Gastrocnemius medialis (tissue), 4 donors: ENCODE results near the gene KHK.

Source experiments
- POLR2A ChIP-seq, 2 donors: fragments of 450-650 bp; IDR thresholded peaks; one replicate each; pipeline ENCODE4 v1.6.1; 2017; ENCODE audit warnings: antibody characterized with exemption in 2 of 2, mild to moderate bottlenecking in 2 of 2, moderate library complexity in 2 of 2
- TF ChIP-seq, protein P1 (sequence below), 5 experiments: fragments of 450-650 bp in 3 of 5; fragments of 200-600 bp in 2 of 5; sonication (generic) in 2 of 5; IDR thresholded peaks in 4 of 5; conservative IDR thresholded peaks in 1 of 5; 1 replicate in 4 of 5; 2 replicates in 1 of 5; pipeline ENCODE4 v1.5.1; 2016 to 2019; ENCODE audit warnings: antibody characterized with exemption in 5 of 5, mild to moderate bottlenecking in 3 of 5, moderate library complexity in 3 of 5

DNA sequence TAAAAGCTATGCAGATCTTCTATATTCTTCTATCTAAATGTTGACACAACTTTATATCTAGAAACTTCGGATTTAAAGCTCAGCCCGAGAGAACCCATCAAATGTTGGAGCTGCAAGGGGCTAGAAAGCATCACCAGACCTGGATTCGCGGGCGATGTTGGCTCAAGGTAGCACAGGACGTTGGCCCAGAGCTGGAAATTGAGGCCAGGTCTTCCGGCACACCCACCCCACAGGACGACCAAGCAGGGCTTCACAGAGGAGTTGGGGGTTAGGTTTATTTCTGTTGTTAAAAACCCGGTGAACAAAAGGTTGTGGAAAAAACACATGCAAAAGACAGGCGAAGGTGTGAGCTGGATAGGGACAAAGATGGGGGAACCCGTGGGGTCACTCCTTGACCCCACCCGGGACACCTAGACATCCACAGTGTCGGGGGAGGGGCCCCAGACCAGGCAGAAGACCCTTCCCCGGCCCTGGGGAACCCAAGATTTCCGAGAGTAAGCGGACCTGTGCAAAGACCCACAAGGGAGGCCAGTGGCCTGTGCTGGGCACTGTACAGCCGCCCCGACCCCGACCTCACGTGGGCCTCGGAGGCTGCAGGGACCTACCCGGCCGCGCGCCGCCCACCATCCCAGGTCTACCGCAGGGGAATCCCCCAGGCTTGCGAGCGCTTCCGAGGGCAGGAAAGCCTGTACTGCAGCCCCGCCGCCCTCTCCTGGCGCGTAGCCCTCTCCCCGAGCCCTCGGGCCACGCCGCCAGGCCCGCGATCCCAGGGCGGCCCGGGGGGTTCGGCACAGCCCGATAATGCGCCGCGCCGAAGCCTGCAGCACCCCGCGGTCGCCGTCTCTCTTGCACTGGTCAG, 36.9 kb upstream of the KHK start:
- TF ChIP-seq, protein P1, sequence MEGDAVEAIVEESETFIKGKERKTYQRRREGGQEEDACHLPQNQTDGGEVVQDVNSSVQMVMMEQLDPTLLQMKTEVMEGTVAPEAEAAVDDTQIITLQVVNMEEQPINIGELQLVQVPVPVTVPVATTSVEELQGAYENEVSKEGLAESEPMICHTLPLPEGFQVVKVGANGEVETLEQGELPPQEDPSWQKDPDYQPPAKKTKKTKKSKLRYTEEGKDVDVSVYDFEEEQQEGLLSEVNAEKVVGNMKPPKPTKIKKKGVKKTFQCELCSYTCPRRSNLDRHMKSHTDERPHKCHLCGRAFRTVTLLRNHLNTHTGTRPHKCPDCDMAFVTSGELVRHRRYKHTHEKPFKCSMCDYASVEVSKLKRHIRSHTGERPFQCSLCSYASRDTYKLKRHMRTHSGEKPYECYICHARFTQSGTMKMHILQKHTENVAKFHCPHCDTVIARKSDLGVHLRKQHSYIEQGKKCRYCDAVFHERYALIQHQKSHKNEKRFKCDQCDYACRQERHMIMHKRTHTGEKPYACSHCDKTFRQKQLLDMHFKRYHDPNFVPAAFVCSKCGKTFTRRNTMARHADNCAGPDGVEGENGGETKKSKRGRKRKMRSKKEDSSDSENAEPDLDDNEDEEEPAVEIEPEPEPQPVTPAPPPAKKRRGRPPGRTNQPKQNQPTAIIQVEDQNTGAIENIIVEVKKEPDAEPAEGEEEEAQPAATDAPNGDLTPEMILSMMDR (IDR thresholded peaks at IDR 0.05 in 4 of 5, conservative IDR thresholded peaks at IDR 0.05 in 1 of 5), result no peak
- TF ChIP-seq POLR2A (IDR thresholded peaks at IDR 0.05), result no peak
